Epithelial cell of esophagus (primary cell): ENCODE results near the gene PDP2.

Experiments
- DNase-seq: peaks from one replicate; pipeline ENCODE4 v3.0.0; 2010; ENCODE audit warnings: low read depth
- H3K4me3 ChIP-seq: 2 replicates; pipeline ENCODE4 v1.5.1; 2011; ENCODE audit warnings: mild to moderate bottlenecking, low read length, control low read depth
- TF ChIP-seq, protein P1 (sequence below): IDR thresholded peaks from 2 replicates; pipeline ENCODE4 v1.5.1; 2011; ENCODE audit warnings: low read depth, mild to moderate bottlenecking, low read length, control low read depth, inconsistent platforms; ENCODE audit not compliant: insufficient read depth; ENCODE audit errors: missing control alignments

The PDP2 gene

DNA sequence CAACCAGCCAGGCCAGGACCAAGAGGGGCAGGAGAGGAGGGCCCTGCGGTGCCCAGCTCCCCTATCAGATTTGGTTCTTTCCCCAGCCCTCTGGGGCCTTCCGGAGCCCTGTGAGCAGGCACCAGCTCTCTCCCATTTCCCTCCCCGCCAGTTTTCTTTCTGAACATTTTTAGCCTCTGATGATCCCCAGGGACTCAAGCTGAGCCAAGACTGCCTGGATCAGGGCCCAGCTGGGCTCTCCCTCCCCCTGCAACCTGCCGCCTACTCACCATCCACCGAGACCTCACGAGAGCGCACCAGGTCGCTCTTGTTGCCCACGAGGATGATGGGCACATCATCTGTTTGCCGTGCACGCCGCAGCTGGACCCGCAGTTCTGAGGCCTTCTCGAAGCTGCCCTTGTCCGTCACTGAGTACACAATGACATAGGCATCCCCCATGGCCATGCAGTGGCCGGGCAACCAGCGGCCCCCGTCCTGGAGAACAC is 43.0 kb downstream of the PDP2 start:
- DNase-seq: no peak
- peak overlapping the region; percentile 46 for H3K4me3 ChIP-seq
- TF ChIP-seq, protein P1, sequence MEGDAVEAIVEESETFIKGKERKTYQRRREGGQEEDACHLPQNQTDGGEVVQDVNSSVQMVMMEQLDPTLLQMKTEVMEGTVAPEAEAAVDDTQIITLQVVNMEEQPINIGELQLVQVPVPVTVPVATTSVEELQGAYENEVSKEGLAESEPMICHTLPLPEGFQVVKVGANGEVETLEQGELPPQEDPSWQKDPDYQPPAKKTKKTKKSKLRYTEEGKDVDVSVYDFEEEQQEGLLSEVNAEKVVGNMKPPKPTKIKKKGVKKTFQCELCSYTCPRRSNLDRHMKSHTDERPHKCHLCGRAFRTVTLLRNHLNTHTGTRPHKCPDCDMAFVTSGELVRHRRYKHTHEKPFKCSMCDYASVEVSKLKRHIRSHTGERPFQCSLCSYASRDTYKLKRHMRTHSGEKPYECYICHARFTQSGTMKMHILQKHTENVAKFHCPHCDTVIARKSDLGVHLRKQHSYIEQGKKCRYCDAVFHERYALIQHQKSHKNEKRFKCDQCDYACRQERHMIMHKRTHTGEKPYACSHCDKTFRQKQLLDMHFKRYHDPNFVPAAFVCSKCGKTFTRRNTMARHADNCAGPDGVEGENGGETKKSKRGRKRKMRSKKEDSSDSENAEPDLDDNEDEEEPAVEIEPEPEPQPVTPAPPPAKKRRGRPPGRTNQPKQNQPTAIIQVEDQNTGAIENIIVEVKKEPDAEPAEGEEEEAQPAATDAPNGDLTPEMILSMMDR: no peak

DNA sequence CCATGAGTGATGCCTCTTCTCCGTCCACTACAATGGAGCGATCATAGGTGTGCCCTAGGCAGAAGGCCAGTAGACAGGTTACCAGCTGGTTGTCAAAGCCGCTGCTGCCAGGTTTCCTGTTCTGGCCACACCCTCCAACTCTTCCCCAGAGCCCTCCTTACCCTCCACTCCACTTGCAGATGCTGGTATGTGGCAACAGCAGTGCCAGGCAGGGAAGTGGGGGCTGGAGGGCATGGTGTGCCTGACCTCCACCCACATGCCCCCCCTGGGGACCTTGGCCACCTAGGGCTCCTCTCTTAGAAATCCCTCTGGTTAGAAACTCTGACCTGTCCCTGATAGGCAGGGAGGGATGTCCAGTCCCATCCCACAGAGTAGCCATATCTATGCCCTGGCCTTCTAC is 43.6 kb downstream of the PDP2 start:
- TF ChIP-seq, protein P1: no peak
- no peak for DNase-seq
- H3K4me3 ChIP-seq: peak overlapping the region; percentile 46

DNA sequence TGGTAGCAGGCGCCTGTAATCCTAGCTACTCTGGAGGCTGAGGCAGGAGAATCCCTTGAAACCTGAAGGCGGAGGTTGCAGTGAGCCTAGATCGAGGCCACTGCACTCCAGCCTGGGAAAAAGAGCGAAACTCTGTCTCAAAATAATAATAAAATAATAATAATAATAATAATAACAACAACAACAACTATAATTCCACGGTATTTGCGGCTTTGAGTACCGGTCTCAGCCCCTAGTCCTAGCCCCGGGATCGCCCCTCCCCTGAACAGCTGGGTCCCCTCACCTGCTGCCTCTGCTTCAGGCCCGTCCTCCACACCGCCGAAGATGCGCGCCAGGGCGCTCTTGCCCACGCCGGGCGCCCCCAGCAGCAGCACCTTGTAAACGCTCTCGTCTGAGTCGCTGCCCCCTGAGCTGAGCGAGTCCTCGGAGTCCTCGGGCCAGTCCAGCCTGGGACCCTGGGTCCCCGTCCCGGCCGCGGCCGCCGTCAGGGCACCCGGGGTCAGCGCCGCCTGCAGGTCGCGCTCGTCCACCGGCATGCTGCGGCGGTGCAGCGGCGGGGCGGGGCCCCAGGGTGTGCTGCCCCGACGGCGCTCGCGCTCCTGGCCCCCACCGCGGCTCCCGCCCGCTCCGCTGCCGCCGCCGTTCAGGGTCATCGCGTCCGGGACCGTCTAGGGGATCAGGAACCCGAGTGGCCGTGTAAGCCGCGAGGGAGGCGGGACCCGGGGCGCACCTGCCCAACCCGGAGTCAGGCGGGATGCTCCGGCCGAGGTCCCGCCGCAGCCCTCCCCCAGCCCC is 44.4 kb downstream of the PDP2 start:
- H3K4me3 ChIP-seq: peak overlapping the region; percentile 46
- DNase-seq: no peak
- TF ChIP-seq, protein P1: no peak

DNA sequence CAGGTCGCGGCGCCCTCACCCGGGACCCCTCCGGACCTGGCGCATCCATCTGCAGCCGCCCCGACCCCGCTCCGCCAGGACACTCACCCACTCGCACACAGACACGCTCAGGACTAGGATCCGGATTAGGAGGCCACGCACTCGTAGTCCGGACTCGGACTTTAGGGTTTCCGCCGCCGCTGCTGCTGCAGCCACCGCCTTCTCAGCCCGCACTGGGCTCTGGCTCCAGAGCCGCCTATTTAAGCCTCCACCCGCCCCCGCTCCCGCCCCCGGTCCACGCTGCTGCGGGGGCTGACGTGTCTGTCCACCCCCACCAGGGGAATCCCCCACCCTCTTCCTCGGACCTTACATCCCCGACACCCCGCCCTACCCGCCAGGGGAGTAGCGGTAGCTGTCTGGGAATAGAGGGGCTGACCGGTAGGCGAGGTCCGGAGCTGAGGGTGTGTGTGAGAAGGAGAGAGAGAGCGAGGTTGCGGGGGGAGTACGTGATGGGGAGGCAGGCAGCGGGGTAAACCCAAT is 45.1 kb downstream of the PDP2 start, which contains the start of gene RRAD:
Gene RRAD, minus strand, starts transcription at position 214 of the 519 bp plus-strand sequence. CDS start 356 bp downstream, outside the sequence.
- TF ChIP-seq, protein P1: no peak
- DNase-seq: no peak
- peak within 1 kb of the TSS; percentile 46 for H3K4me3 ChIP-seq

DNA sequence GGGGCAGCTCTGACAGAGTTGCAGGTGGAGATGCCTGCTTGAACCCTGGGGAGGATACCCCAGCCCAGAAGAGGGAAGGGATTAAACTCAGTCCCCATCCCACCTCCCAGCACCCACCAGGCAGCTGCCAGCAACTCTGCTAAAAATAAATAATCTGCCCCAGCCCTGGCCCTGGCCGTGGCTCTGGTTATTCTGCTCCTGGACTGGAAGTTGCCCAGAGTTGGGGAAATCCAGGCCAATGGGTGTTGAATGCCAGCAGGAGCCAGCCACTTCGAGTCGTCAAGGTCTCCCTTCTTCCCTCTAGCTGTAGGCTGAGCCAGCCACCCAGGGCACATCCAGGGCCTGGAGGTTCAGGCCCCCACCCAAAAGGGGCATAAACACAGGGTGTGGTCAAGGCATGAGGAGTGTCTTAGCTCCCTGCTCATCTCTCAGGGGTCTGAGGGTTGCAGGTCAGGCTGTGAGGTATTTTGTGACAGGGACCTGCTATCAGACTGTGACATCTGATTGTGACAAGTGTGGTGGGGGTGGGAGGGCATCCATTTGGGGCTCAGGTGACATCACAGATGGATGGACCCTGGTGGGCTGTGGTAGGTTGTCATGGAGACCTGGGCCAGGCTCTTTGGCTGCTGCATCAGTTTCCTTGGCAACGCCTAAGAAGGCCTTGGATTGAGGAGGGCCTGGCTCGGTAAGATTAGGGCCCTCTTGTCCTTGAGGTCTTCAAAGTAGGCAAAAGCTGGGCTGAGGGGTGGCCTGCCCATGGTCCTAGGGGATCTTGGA is 46.0 kb downstream of the PDP2 start:
- DNase-seq: no peak
- TF ChIP-seq, protein P1: no peak
- no peak overlapping the region for H3K4me3 ChIP-seq

DNA sequence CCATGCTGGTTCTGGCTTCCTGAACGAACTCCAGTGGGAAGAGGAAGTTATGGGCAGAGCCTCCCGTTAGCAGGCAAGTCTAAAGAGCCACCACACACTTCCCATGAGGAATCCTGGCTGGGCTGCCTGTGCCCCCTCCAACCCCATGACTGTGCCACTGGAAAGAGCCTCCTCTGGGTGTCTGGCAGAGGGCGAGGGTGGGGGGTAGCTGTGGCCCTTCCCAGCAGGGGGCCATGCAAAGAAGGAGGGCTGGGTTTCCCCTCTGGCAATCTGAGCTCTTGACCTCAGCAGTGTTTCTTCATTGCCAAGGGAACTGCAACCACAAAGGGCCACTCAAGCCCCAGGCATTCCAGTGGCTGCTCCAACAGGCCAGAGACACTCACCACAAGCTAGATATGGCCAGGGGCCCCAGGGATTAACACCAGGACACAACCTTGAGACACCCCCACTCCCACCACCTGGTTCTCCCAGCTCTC is 46.7 kb downstream of the PDP2 start:
- TF ChIP-seq, protein P1: no peak
- DNase-seq: peak; percentile 51
- H3K4me3 ChIP-seq: no peak overlapping the region
